ENCODE measurements around the gene DOCK11.

DNA sequence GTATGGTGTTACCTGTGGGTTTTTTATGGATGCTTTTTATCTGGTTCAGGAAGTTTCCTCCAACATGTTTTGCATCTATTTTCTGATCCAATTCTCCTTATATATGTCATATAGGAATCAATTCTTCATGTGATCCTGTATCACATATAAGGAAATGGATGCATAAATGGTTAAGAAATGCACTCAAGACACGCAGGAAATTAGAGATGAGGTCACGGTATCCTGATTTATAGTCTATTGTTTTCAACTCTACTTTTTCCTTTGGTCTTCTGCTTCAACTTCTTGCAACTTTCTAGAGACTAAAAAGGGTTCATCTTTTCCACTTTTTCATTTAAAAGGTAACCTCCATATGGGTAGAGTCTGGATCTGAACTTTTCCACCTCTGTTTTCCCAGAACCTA, 198.2 kb downstream of the DOCK11 start:
- no peak for TF ChIP-seq SMC3 (IDR thresholded peaks at IDR 0.05; ENCODE audit: low read depth, low read length)
- TF ChIP-seq MAZ (IDR thresholded peaks at IDR 0.05; ENCODE audit: borderline replicate concordance, low read depth, low read length) = no peak
- TF ChIP-seq, protein P1, sequence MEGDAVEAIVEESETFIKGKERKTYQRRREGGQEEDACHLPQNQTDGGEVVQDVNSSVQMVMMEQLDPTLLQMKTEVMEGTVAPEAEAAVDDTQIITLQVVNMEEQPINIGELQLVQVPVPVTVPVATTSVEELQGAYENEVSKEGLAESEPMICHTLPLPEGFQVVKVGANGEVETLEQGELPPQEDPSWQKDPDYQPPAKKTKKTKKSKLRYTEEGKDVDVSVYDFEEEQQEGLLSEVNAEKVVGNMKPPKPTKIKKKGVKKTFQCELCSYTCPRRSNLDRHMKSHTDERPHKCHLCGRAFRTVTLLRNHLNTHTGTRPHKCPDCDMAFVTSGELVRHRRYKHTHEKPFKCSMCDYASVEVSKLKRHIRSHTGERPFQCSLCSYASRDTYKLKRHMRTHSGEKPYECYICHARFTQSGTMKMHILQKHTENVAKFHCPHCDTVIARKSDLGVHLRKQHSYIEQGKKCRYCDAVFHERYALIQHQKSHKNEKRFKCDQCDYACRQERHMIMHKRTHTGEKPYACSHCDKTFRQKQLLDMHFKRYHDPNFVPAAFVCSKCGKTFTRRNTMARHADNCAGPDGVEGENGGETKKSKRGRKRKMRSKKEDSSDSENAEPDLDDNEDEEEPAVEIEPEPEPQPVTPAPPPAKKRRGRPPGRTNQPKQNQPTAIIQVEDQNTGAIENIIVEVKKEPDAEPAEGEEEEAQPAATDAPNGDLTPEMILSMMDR (conservative IDR thresholded peaks at IDR 0.05; ENCODE audit: low read depth, low read length) = no peak
- TF ChIP-seq POLR2A (IDR thresholded peaks at IDR 0.05; ENCODE audit: low read depth, low read length) = no peak
- TF ChIP-seq FOS (IDR thresholded peaks at IDR 0.05; ENCODE audit: low read depth, low read length) = no peak
- no peak for TF ChIP-seq CEBPB (IDR thresholded peaks at IDR 0.05; ENCODE audit: low read depth, low read length)
- TF ChIP-seq MAFK (IDR thresholded peaks at IDR 0.05; ENCODE audit: low read depth, low read length) = no peak
- no peak for TF ChIP-seq RCOR1 (IDR thresholded peaks at IDR 0.05; ENCODE audit: insufficient replicate concordance, low read length)
- TF ChIP-seq CHD1 (IDR thresholded peaks at IDR 0.05; ENCODE audit: low read depth, low read length) = no peak
- no peak for TF ChIP-seq BHLHE40 (IDR thresholded peaks at IDR 0.05; ENCODE audit: low read depth, low read length)
- TF ChIP-seq RFX5 (IDR thresholded peaks at IDR 0.05; ENCODE audit: low read depth, low read length) = no peak
